ENCODE data around the gene SYCE1L. TPM values are rescaled to one million over a fixed set of nuclear protein-coding genes. Genes with fewer than 3 reads are reported as not detected.
"Not testable (repeated sequence)": the region's sequence is repeated elsewhere in the genome, so short reads cannot be mapped to it uniquely, and the experiment has no call there.

SYCE1L gene
- total RNA-seq, 1 donor from 2014 or later, result 4.2 TPM

DNA sequence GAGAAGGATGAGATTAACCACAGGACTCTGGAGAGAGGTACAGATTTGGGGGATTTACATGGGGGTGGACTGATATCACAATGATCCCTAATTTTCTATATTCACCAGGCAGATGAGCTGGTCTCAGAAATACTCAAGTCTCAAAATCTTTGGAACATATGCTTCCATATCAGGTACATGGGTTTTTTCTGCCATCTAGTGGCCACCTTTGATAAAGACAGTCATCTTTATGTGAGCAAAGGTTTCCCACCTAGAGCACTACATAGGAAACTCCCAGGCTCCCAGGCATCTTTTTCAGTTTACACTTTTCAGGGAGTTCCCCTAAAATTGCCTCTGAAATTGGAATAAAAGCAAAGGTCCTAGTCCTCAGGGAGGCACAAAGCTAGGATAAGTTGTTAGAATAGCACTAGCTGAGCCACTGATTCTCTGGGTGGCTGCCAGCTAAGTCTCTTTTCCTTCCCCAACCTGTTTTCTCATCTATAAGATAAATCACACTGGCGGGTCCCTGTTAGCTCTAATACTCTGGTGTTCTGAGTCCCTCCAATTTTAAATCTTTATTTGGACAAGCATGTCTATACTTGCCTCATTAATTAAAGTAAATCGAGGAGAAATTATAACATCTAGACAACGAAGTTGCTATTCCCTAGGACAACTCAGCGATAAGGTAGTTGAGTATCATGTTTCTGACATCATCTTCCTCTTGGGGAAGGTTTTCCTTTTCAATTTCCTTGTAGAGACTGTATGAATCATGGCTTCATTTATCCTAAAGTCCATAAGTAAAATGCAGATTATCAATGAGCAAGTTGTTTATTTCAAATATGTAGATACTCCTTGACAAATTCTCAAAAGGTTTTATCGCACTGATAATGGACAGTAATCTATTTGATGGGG, 27.2 kb upstream of the SYCE1L start:
- Histone ChIP-seq H3K9me3 (no peaks in the 10 kb centered on the region), H3K27ac (no peak overlapping the region), H3K36me3 (no peaks in the 10 kb centered on the region), H3K4me1 (no peaks in the 10 kb centered on the region), H3K27me3 (no peaks in the 10 kb centered on the region), H3K4me3 (no peak overlapping the region)
- TF ChIP-seq CTCF (IDR thresholded peaks at IDR 0.05) (peak in 2 of 3 experiments; percentile 61 to 64), POLR2A (IDR thresholded peaks at IDR 0.05) (no peak)
- DNase-seq (ENCODE audit: extremely low spot score in 2 of 2), result no peak
- intact Hi-C loops (cut with DNase I), result loop anchor here (5.0 kb wide), 1 partner anchor 1375 kb away; no protein-coding TSS in a partner anchor

- intact Hi-C loops (cut with DNase I), result loop anchor here (5.0 kb wide), 1 partner anchor 1376 kb away; no protein-coding TSS in a partner anchor
- DNase-seq (ENCODE audit: extremely low spot score in 2 of 2), result no peak
- TF ChIP-seq CTCF (IDR thresholded peaks at IDR 0.05), result no peak
- no peak for TF ChIP-seq POLR2AphosphoS5 (IDR thresholded peaks at IDR 0.05; ENCODE audit: insufficient read depth in 1 of 2, low read depth in 1 of 2)
- TF ChIP-seq POLR2A (IDR thresholded peaks at IDR 0.05), result no peak
These were observed 26.3 kb upstream of the SYCE1L start for GRCh38 chr16:77172951-77173350.

DNA sequence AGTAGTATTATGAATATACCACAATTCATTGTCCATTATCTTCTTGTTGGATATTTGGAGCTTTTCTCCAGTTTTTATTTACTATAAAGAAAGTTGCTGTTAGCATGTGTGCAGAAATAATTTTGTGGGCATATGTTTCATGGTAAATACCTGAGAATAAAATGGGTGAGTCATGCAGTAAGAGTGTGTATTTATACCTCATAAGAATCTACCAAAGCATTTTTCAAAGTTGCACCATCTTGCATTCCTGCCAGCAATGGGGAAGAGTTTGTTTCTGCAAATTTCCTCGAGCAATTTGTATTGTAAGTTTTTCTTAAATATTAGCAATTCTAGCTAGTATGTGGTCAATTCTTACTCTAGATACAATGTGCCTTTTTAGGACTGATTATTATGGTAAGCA, 16.1 kb upstream of the SYCE1L start:
- no peaks in the 10 kb centered on the region for H3K27me3 ChIP-seq
- H3K36me3 ChIP-seq, result no peaks in the 10 kb centered on the region
- TF ChIP-seq POLR2A (IDR thresholded peaks at IDR 0.05) (no peak), CTCF (IDR thresholded peaks at IDR 0.05) (no peak), POLR2AphosphoS5 (IDR thresholded peaks at IDR 0.05; ENCODE audit: insufficient read depth in 1 of 2, low read depth in 1 of 2) (no peak)
- intact Hi-C loops (cut with DNase I), result no loop called here
- H3K4me1 ChIP-seq, result no peaks in the 10 kb centered on the region
- H3K4me3 ChIP-seq, result no peak overlapping the region
- no peak overlapping the region for H3K27ac ChIP-seq
- H3K9me3 ChIP-seq, result no peaks in the 10 kb centered on the region
- no peak for DNase-seq (ENCODE audit: extremely low spot score in 2 of 2)

More at GRCh38 chr16:77172951-77173350, 26.3 kb upstream of the SYCE1L start:
- Histone ChIP-seq H3K27ac (no peak overlapping the region), H3K4me1 (no peaks in the 10 kb centered on the region), H3K4me3 (no peak overlapping the region), H3K9me3 (no peaks in the 10 kb centered on the region), H3K36me3 (no peaks in the 10 kb centered on the region), H3K27me3 (no peaks in the 10 kb centered on the region)

GRCh38 chr16:77186298-77186697, 12.9 kb upstream of the SYCE1L start:
- H3K27me3 ChIP-seq; H3K9me3 ChIP-seq; H3K27ac ChIP-seq; DNase-seq (ENCODE audit: extremely low spot score in 2 of 2); H3K36me3 ChIP-seq; H3K4me3 ChIP-seq; H3K4me1 ChIP-seq; intact Hi-C loops (cut with DNase I): not testable (repeated sequence)

DNA sequence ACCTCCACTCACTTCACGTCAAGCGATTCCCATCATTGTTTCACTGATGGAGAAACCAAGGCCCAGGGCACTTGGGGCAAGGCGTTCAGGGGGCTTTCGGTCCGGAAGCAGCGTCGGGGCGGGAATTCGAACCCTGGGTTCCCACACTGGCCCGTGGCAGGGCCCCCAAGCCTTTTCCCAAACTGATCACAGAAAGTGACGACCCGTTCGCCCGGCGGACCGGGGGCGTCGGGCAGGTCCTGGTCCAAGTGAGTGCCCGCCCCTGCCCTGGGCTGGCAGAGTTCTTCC, 9.1 kb upstream of the SYCE1L start:
- intact Hi-C loops (cut with DNase I), result no loop called here
- TF ChIP-seq POLR2AphosphoS5 (IDR thresholded peaks at IDR 0.05; ENCODE audit: insufficient read depth in 1 of 2, low read depth in 1 of 2) (no peak), POLR2A (IDR thresholded peaks at IDR 0.05) (no peak), CTCF (IDR thresholded peaks at IDR 0.05) (no peak)
- Histone ChIP-seq H3K27ac (peak overlapping the region; percentile 85), H3K4me3 (peak overlapping the region; percentile 77 to 90), H3K27me3 (no peaks in the 10 kb centered on the region), H3K9me3 (no peaks in the 10 kb centered on the region), H3K4me1 (peaks cover 17% of the 10 kb centered on the region), H3K36me3 (peaks cover 0 to 19% of the 10 kb centered on the region in 2 donors)
- no peak for DNase-seq (ENCODE audit: extremely low spot score in 2 of 2)

Measured in vagina (tissue), 2 donors.